MG63 (cell line): ENCODE results near the gene SPDL1. TPM values are rescaled to one million over a fixed set of nuclear protein-coding genes. Genes with fewer than 3 reads are reported as not detected.
A peak's percentile ranks its signal among the peaks of the same experiment; 100 is the strongest.

Experiments used
- DNase-seq: peaks from one replicate; pipeline ENCODE4 v3.0.0-alpha.2; 2020
- H3K27me3 ChIP-seq: fragments of 250-450 bp; sonication (Bioruptor Pico); 2 replicates; pipeline ENCODE4 v1.5.1; 2020; ENCODE audit warnings: mild to moderate bottlenecking, moderate library complexity
- H3K36me3 ChIP-seq: fragments of 250-450 bp; sonication (Bioruptor Pico); 2 replicates; pipeline ENCODE4 v1.5.1; 2020; ENCODE audit warnings: mild to moderate bottlenecking, moderate library complexity
- H3K4me3 ChIP-seq: fragments of 250-450 bp; sonication (Bioruptor Pico); 2 replicates; pipeline ENCODE4 v1.5.1; 2020; ENCODE audit warnings: mild to moderate bottlenecking, moderate library complexity
- H3K9me3 ChIP-seq: fragments of 250-450 bp; sonication (Bioruptor Pico); 2 replicates; pipeline ENCODE4 v1.5.1; 2020; ENCODE audit warnings: mild to moderate bottlenecking, moderate library complexity
- total RNA-seq: library from RNA; depleted of rRNA; stranded (reverse); fragments of >200 nt; shearing (Covaris generic); gene quantifications from 2 replicates; pipeline ENCODE4 v1.2.3, GENCODE V29; 2014; ENCODE audit warnings: low replicate concordance; rRNA removed

SPDL1 gene
- total RNA-seq, 1 experiment from 2014 or later: 22.4 TPM

- no peak for DNase-seq
- Histone ChIP-seq H3K4me3 (no peak overlapping the region), H3K27me3 (no peaks in the 10 kb centered on the region), H3K9me3 (peaks cover 7% of the 10 kb centered on the region), H3K36me3 (no peaks in the 10 kb centered on the region)
Observed at GRCh38 chr5:169637549-169638121, 54.1 kb downstream of the SPDL1 start.

- DNase-seq: no peak
- no peak overlapping the region for H3K4me3 ChIP-seq
- no peaks in the 10 kb centered on the region for H3K27me3 ChIP-seq
- H3K36me3 ChIP-seq: no peaks in the 10 kb centered on the region
- no peaks in the 10 kb centered on the region for H3K9me3 ChIP-seq
Observed at GRCh38 chr5:169641253-169641652, 57.7 kb downstream of the SPDL1 start.

GRCh38 chr5:169646856-169647255 is 63.3 kb downstream of the SPDL1 start:
- H3K36me3 ChIP-seq: no peaks in the 10 kb centered on the region
- no peaks in the 10 kb centered on the region for H3K9me3 ChIP-seq
- no peaks in the 10 kb centered on the region for H3K27me3 ChIP-seq
- no peak for DNase-seq
- H3K4me3 ChIP-seq: no peak overlapping the region

- Histone ChIP-seq H3K27me3 (no peaks in the 10 kb centered on the region), H3K4me3 (no peak overlapping the region), H3K36me3 (no peaks in the 10 kb centered on the region), H3K9me3 (no peaks in the 10 kb centered on the region)
- no peak for DNase-seq
Observed at GRCh38 chr5:169647566-169647965, 64.0 kb downstream of the SPDL1 start.

GRCh38 chr5:169648725-169649310 is 65.2 kb downstream of the SPDL1 start:
- H3K27me3 ChIP-seq: no peaks in the 10 kb centered on the region
- H3K9me3 ChIP-seq: no peaks in the 10 kb centered on the region
- DNase-seq: peak; percentile 89
- H3K4me3 ChIP-seq: no peak overlapping the region
- no peaks in the 10 kb centered on the region for H3K36me3 ChIP-seq

GRCh38 chr5:169649486-169649885 is 65.9 kb downstream of the SPDL1 start:
- no peaks in the 10 kb centered on the region for H3K27me3 ChIP-seq
- no peak for DNase-seq
- H3K4me3 ChIP-seq: no peak overlapping the region
- no peaks in the 10 kb centered on the region for H3K9me3 ChIP-seq
- no peaks in the 10 kb centered on the region for H3K36me3 ChIP-seq

- H3K4me3 ChIP-seq: no peak overlapping the region
- DNase-seq: no peak
- H3K27me3 ChIP-seq: no peaks in the 10 kb centered on the region
- no peaks in the 10 kb centered on the region for H3K9me3 ChIP-seq
- no peaks in the 10 kb centered on the region for H3K36me3 ChIP-seq
Observed at GRCh38 chr5:169650701-169651331, 67.2 kb downstream of the SPDL1 start.

- H3K9me3 ChIP-seq: no peaks in the 10 kb centered on the region
- no peaks in the 10 kb centered on the region for H3K27me3 ChIP-seq
- no peaks in the 10 kb centered on the region for H3K36me3 ChIP-seq
- H3K4me3 ChIP-seq: no peak overlapping the region
- no peak for DNase-seq
Observed at GRCh38 chr5:169651526-169651925, 68.0 kb downstream of the SPDL1 start.

GRCh38 chr5:169652057-169652456 is 68.5 kb downstream of the SPDL1 start:
- DNase-seq: peak; percentile 82
- no peaks in the 10 kb centered on the region for H3K27me3 ChIP-seq
- no peaks in the 10 kb centered on the region for H3K36me3 ChIP-seq
- H3K9me3 ChIP-seq: no peaks in the 10 kb centered on the region
- H3K4me3 ChIP-seq: no peak overlapping the region

- H3K9me3 ChIP-seq: no peaks in the 10 kb centered on the region
- DNase-seq: no peak
- H3K27me3 ChIP-seq: no peaks in the 10 kb centered on the region
- no peak overlapping the region for H3K4me3 ChIP-seq
- H3K36me3 ChIP-seq: no peaks in the 10 kb centered on the region
Observed at GRCh38 chr5:169653091-169653490, 69.5 kb downstream of the SPDL1 start.

Other genes with a start within 250 kb of the SPDL1 start
- 0.39 and 12.6 TPM in 2 replicates for gene DOCK2, start 53.5 kb downstream of the SPDL1 start, total RNA-seq